Measurements from ENCODE around the gene AMIGO3.
"Not testable (repeated sequence)": the region's sequence is repeated elsewhere in the genome, so short reads cannot be mapped to it uniquely, and the experiment has no call there.

AMIGO3 gene, protein sequence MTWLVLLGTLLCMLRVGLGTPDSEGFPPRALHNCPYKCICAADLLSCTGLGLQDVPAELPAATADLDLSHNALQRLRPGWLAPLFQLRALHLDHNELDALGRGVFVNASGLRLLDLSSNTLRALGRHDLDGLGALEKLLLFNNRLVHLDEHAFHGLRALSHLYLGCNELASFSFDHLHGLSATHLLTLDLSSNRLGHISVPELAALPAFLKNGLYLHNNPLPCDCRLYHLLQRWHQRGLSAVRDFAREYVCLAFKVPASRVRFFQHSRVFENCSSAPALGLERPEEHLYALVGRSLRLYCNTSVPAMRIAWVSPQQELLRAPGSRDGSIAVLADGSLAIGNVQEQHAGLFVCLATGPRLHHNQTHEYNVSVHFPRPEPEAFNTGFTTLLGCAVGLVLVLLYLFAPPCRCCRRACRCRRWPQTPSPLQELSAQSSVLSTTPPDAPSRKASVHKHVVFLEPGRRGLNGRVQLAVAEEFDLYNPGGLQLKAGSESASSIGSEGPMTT

DNA sequence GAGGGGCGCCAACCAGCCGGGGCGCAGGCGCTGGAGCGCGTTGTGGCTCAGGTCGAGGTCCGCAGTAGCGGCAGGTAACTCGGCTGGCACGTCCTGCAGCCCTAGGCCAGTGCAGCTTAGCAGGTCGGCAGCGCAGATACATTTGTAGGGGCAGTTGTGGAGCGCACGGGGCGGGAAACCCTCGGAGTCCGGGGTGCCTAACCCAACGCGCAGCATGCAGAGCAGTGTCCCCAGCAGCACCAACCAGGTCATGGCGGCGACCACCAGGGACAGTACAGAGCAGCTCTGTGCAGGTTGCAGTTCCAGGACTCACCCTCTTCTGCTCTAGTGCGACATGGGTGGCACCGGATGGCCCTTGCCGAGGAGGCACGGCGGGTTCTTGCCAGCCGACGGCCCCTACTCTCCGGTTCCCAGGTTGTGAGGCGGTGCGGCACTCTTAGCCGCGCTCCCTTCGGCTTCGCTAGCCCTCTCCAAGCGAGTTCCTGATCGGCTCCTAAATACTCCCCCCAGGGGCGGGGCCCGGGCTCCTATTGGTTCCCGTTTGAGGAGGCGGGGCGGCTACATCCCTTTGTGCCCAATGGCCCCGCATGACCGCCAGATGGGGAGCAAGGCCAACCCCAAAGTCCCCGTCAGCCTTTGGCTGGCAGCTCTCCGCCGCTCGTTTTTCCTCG, at the start of gene AMIGO3:
Gene AMIGO3, minus strand, starts transcription at position 471 of the 671 bp plus-strand sequence. Its CDS starts 219 bp downstream, at position 252.
- DNase-seq (ENCODE audit: low read depth in 2 of 2): peak; percentile 87 to 92

DNA sequence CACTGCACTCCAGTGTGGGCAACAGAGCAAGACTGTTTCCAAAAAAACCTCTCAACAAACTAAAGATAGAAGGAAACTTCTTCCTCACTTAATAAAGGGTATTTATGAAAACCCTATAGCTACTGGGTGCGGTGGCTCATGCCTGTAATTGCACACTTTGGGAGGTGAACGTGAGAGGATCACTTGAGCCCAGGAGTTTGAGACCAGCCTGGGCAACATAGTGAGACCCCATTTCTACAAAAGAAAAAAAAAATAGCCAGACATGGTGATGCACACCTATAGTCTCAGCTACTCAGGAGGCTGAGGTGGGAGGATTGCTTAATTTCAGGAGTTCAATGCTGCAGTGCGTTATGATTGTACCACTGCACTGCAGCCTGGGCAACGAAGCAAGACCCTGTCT, 44.5 kb upstream of the AMIGO3 start:
- DNase-seq (ENCODE audit: low read depth in 2 of 2): no peak

DNA sequence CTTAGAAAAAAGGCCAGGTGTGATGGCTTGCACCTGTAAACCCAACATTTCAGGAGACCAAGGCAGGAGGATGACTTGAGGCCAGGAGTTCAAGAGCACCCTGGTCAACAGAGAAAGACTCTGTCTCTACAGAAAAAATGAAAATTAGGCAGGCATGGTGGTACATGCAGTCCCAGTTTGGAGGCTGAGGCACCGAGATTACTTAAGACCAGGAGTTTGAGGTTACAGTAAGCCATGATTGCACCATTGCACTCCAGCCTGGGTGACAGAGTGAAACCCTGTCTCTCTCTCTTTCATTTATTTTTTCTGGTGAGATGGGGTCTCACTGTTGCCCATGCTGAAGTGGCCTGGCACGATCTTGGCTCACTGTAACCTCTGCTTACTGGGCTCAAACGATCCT, 42.2 kb upstream of the AMIGO3 start:
- no peak for DNase-seq (ENCODE audit: low read depth in 2 of 2)

DNA sequence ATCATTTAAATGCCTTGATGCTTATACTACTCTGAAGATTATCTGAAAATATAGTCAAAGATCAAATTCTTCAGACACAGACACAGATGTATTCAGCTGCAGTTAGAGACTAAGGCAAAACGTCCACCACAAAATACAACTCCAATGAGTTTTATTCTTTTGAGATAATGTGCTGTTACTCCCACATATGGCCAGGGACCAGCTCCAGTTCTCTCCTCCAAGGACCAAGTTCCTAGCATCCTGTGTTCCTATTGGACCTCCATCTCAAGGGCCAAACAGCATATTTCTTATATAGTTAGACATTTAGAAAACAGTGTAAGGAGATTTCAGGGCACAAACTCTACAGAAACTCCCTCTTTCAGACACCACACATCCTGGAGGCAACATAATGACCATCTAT, 39.7 kb upstream of the AMIGO3 start:
- no peak for DNase-seq (ENCODE audit: low read depth in 2 of 2)

DNA sequence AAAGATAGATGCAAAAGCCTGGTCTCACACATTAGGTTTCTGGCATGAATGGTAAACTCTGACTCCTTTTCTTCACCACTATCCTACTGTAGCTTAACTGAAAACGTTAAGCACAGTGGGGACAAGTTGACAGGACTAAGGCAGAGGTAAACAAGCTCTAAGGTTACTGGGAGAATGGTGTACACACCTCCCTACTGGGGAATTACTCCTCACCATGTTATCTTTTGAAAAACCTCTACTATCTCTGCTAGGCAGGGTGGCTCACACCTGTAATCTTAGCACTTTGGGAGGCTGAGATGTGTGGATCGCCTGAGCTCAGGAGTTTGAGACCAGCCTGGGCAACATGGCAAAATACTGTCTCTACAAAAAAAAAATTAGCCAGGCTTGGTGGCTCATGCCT, 37.7 kb upstream of the AMIGO3 start:
- no peak for DNase-seq (ENCODE audit: low read depth in 2 of 2)

DNA sequence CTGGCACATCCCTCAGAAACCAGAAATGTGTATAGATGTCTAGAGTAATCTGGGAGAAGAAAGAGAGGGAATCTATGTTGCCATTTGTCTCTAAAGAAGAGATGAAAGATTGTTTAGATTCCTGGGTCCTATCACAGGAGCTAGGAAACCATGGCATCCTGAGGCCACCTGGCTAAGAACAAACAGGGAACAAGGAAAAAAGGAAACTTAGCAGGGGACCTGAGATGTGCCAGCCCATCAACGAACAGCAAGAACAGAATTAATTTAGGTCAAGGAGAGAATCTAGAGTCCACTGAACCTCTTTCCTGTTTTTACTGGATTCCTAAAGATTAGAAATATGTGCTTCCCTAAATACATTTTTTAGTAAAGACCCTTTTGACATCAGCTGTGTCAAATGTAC, 36.6 kb upstream of the AMIGO3 start:
- no peak for DNase-seq (ENCODE audit: low read depth in 2 of 2)

DNA sequence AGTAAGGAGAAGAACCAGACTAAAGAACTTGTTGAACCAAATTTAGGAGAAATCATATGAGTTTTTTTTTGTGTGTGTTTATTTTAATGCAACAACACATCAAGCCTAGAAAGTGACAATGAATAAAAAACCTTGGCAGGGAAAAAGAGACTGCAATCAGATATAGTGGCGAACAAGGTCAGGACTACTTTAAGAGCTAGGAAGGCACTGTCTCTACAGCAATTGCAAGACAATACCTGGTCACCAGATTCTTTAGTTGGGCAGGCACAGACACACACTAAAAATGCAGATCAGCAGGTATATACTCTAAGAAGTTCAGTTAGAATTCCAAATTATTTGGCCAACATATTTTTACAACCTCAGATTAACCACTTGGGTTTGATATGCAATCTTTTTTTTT, 35.1 kb upstream of the AMIGO3 start:
- no peak for DNase-seq (ENCODE audit: low read depth in 2 of 2)

DNA sequence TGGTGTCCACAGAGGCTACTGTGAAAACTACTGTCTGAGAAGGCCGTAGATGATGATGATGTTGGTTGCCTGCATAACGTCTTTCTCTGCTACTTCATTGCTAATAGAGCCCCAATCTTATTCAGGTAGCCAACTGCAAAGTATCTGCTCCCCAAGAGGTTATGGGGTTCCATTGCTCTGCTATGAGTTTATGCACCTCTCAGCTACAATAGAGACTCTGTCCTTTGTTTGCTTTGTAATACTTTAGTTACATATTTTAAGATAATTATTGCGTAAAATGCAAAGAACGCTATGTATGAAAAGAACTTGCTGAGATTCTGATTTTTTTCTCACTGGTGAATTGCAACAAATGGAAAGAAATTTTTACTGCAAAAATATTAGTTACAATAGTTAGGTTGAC, 32.0 kb upstream of the AMIGO3 start:
- no peak for DNase-seq (ENCODE audit: low read depth in 2 of 2)

DNA sequence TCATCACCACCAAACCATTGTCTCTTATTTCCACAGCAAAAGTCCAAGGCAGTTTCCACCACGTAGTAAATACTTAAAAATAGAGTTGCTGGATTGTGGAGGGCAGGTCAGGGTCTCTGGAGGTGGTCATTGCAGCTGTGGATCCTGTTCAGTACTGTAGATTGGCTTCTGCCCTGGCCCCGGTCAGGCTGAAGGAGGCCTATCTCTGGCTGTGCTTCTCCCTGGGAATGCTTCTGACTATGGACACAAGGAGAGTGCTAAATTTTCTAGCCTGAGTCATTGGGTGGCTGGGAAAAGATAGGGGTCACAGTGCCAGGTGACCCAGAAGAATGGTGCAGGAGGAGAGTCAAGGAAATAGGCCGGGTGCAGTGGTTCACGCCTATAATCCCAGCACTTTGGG, 30.6 kb upstream of the AMIGO3 start:
- DNase-seq (ENCODE audit: low read depth in 2 of 2): no peak

DNA sequence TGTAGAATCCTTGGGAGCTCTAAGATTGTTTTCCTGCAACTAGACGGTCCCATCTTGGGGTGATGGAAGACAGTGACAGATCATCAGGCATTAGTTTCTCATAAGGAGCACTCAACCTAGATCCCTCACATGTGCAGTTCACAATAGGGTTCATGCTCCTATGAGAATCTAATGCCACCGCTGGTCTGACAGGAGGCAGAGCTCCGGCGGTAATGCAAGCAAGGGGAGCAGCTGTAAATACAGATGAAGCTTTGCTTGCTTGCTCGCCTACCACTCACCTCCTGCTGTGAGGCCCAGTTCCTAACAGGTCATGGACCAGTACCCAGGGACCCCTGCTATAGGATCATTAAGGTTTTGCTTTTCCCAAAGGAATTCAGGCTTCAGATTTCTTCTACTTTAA, 29.4 kb upstream of the AMIGO3 start:
- DNase-seq (ENCODE audit: low read depth in 2 of 2): not testable (repeated sequence)

DNA sequence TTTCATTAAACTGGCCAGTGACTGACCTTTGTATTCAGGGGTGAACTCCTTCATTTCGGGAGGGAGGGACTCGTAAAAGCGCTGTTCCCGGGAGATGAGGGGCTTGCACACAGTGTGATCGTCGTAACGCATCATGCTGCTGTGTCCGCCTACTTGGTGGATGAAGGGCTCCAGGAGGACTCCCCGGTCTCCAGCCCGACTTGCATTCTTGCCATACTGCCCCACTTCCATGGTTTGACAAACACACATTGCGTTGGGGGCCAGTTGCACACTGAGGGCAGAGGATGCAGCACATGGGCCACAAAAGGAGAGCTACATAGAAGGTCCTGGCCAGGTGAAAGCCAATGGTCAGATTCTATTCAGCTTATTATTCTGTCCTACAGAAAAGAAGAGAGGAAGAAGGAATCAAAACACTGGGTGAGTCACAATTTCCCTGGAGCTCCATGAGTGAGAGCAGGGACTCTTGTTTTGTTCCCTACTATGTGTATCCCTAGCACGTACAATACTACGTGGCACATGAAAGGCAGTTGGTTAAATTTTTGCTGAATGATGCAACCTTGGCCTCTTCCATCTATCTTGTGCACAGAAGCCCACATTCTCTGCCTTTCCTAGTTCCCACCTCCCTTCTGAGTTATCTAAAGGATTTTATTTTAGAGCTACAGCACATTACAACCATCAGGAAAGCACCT, 28.5 kb upstream of the AMIGO3 start:
- no peak for DNase-seq (ENCODE audit: low read depth in 2 of 2)

DNA sequence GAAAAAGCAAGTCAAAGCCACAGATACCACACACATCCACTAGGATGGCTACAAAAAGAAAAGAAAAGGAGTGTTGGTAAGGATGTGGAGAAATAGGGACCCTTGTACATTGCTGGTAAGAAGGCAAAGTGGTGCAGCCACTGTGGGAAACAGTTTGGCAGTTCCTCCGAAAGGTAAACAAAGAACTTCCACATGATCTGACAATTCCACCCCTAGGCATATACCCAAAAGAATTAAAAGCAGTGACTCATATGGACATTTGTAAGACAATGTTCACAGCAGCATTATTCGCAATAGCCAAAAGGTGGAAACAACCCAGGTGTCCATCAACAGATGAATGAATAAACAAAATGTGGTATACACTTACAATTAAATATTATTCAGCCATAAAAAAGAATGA, 26.5 kb upstream of the AMIGO3 start:
- DNase-seq (ENCODE audit: low read depth in 2 of 2): no peak

DNA sequence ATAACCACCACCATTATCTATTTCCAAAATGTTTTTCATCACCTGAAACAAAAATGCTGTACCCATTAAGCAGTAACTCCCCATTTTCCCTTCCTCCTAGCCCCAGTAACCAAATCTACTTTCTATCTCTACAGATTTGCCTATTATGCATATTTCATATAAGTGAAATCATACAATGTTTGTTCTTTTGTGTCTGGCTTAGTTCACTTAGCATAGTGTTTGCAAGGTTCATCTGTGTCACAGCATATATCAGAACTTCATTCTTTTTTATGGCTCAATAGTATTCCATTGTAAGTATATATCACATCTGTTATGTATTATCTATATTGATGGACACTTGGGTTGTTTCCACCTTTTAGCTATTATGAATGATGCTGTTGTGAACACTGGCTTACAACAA, 20.9 kb upstream of the AMIGO3 start:
- DNase-seq (ENCODE audit: low read depth in 2 of 2): no peak

DNA sequence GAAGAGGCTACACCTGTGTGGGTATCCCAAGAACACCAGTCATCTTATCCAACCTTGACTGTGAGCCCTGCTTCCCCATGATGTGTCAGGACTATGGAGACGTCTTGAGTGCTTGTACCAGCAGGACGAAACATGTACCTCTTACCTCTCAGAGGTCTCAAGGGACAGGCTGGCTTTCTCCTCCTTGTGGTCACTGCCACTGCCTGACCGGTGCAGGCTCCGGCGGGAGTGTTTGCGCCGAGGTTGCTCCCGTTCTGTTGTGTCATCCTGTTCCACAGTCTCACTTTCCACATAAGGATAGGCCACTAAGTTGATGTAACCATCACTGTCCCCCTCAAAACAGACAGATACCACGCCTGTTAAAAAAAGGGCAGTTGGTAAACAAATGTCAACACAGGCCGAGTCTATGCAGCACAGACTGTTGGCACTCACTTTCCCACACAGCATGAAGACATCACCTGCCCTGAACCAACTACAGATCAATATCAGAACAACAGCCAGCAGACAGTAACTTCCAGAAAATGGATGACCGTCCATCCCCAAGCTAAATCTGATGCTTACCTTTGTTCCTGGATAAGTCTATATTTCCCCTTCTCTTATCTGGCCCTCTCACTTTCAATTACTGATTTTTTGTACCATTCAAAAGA, 18.7 kb upstream of the AMIGO3 start:
- no peak for DNase-seq (ENCODE audit: low read depth in 2 of 2)

DNA sequence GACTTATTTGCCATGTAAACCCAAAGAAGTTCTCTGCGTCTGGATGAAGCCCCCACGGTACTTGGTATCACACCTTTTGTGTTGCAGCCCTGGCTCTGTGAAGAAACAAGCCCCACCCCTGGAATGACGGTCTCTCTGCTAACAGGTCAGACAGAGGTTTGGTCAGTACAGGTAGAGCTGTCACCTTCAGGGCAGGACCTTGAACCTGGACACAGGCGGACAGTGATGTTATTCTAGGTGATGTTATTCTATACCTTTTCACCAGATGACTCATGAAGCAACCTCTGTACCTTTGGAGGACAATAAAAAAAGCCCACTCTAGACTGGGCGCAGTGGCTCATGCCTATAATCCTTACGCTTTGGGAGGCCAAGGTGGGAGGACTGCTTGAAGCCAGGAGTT, 15.3 kb upstream of the AMIGO3 start:
- DNase-seq (ENCODE audit: low read depth in 2 of 2): no peak

DNA sequence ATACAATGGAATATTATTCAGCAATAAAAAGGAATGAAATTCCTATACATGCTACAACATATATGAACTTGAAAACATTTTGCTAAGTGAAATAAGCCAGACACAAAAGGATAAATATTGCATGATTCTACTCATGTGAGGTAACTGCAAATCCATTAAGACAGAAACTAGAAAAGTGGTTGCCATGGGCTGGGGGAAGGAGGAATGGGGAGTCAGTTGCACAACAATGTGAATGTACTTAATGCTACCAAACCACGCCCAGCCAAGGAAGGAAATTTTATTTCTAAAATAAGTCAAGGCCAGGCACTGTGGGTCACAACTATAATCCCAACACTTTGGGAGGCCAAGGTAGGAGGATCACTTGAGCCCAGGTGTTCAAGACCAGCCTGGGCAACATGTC, 14.1 kb upstream of the AMIGO3 start:
- no peak for DNase-seq (ENCODE audit: low read depth in 2 of 2)

DNA sequence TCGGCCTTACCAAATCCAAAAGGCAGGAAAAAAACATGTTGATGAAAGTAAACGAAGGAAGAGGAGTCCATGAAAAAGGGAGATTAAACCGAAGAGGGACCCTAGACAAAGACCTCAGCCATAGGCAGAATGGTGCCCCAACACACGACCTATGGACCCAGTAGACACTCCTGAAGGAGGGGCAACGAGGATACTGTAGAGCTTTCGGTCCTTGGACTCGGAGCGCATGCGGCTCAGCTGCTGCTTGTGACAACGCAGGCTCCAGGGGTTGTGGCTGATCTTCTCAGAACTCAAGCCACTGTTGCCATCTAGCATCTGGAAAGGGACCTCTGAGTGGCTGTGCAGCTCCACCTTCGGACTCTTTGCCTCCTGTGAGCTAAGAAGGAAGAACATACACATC, 13.1 kb upstream of the AMIGO3 start:
- DNase-seq (ENCODE audit: low read depth in 2 of 2): no peak

DNA sequence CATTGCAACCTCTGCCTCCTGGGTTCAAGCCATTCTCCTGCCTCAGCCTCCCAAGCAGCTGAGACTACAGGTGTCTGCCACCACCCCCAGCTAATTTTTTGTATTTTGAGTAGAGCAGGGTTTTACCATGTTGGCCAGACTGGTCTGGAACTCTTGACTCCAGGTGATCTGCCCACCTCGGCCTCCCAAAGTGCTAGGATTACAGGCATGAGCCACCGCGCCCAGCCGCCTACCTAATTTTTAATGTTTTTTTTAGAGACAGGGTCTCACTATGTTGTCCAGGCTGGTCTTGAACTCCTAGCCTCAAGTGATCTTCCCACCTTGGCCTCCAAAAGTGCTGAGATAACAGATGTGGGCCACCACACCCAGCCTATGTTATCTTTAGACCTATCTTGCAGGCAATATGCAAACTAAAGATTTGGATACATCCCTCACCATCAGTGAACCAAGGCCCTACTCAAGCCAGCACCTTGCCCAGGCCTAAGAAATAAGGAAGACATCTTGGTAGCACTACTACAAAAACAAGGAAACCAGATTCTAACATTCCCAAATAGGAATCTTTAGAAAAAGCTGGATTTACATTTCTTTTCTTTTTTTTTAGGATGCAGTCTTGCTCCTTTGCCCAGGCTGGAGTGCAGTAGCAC, 10.6 kb upstream of the AMIGO3 start:
- no peak for DNase-seq (ENCODE audit: low read depth in 2 of 2)

DNA sequence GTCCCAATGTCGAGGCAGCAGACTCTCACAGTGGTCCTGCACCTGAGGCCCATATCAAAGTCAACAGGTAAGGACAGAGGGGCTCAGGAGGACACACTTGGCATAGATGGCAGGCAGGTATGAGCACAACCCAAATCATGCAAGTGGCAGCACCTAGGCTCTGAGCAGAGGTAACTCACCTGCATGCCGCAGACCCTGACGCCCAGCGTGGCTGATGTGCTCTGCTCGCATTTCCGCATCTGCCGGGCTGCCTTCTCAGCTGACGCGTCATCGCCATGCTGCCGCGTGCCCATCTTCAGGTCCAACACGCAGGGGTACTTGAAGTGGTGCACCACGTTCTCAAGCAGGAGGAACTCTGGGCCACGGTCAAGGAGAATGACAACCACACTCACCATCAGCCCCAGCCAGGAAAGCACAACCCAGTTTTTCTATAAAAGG, 8.5 kb upstream of the AMIGO3 start:
- DNase-seq (ENCODE audit: low read depth in 2 of 2): no peak

DNA sequence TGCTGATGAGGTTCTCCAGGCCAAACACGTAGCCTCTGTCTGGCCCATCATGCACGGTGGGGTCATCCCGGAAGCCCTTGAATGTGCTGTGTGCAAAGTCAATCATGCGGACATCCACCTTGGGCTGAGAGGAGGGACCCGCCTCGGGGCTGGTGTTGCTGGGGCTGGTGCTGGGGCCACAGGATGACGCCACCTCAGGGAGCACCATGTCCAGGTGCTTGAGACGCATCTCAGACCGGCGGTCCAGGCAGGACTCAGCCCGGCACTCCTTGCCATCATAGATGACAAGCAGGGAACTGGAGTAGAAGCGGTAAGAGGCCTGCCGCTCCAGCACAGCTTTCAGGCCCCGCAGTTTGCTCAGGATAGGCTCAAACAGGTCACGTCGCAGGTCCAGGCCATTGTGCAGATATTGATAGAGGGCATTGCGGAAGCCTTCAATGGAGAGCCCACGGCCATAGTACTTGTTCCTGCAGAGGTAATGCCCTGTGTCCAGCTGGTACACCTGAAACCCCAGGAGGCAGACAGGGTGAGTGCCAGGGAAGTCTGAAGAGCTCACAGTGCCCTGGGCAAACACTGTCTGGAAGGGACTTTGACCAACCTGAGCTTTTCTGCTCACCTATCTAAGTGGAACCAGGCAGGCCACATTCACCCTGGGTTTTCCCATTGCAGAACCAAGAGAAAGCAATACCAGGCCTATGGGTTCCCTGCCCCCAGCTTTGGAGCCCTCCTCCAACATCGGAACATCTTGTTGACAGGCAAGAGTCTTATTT, 7.9 kb upstream of the AMIGO3 start:
- DNase-seq (ENCODE audit: low read depth in 2 of 2): no peak
